GM12878 (cell line): ENCODE results near the gene WSCD2.

ENCODE experiments used
- CHD1 ChIP-seq: IDR thresholded peaks from 2 replicates; pipeline ENCODE4 v1.6.1; 2012; ENCODE audit warnings: low read depth, low read length, improper control_type of control experiment
- EP300 ChIP-seq, 2 experiments: fragments of 150-350 bp in 1 of 2; IDR thresholded peaks; 2 replicates each; pipeline ENCODE4 v1.6.1; 2011 to 2012; ENCODE audit warnings: low read depth in 2 of 2, low read length in 2 of 2, borderline replicate concordance in 1 of 2, improper control_type of control experiment in 1 of 2, inconsistent platforms in 1 of 2; ENCODE audit not compliant: control insufficient read depth in 1 of 2
- NFYB ChIP-seq: IDR thresholded peaks from 2 replicates; pipeline ENCODE4 v1.6.1; 2011; ENCODE audit warnings: low read depth, mild to moderate bottlenecking, low read length, improper control_type of control experiment, moderate library complexity; ENCODE audit not compliant: insufficient read depth
- NRF1 ChIP-seq: conservative IDR thresholded peaks from 2 replicates; pipeline ENCODE4 v1.6.1; 2011; ENCODE audit warnings: mild to moderate bottlenecking, low read depth, low read length, improper control_type of control experiment
- POLR2A ChIP-seq: IDR thresholded peaks from 2 replicates; pipeline ENCODE4 v1.6.1; 2011; ENCODE audit warnings: low read depth, mild to moderate bottlenecking, low read length
- TF ChIP-seq, protein P1 (sequence below): fragments of 150-350 bp; IDR thresholded peaks from 2 replicates; pipeline ENCODE4 v1.6.1; 2016; ENCODE audit warnings: low read depth, low read length

DNA sequence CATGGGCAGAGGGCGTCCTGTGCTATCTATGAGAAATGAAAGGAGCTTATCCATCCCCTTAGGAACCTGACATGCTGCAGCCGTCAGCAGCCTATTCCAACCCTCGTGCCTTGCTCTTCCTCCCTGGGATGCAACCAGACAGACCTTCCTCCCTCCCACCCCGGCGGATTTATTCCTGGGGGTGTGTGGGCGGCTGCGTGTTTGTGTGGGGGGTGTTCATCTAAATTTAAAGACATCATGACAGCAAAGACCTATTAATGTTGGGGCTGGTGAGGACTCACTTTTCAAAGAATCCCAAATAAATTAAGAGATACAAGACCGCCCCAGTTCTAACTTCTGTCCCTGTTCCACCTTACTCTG, 52.0 kb downstream of the WSCD2 start:
- no peak for TF ChIP-seq POLR2A
- TF ChIP-seq EP300 (IDR thresholded peaks at IDR 0.05; ENCODE audit: borderline replicate concordance in 1 of 2, control insufficient read depth in 1 of 2, low read depth in 2 of 2, low read length in 2 of 2), result no peak
- TF ChIP-seq NFYB, result no peak
- no peak for TF ChIP-seq CHD1
- TF ChIP-seq, protein P1, sequence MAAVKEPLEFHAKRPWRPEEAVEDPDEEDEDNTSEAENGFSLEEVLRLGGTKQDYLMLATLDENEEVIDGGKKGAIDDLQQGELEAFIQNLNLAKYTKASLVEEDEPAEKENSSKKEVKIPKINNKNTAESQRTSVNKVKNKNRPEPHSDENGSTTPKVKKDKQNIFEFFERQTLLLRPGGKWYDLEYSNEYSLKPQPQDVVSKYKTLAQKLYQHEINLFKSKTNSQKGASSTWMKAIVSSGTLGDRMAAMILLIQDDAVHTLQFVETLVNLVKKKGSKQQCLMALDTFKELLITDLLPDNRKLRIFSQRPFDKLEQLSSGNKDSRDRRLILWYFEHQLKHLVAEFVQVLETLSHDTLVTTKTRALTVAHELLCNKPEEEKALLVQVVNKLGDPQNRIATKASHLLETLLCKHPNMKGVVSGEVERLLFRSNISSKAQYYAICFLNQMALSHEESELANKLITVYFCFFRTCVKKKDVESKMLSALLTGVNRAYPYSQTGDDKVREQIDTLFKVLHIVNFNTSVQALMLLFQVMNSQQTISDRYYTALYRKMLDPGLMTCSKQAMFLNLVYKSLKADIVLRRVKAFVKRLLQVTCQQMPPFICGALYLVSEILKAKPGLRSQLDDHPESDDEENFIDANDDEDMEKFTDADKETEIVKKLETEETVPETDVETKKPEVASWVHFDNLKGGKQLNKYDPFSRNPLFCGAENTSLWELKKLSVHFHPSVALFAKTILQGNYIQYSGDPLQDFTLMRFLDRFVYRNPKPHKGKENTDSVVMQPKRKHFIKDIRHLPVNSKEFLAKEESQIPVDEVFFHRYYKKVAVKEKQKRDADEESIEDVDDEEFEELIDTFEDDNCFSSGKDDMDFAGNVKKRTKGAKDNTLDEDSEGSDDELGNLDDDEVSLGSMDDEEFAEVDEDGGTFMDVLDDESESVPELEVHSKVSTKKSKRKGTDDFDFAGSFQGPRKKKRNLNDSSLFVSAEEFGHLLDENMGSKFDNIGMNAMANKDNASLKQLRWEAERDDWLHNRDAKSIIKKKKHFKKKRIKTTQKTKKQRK, result no peak
- TF ChIP-seq NRF1, result no peak
